WTC11 (cell line): ENCODE data around the gene NFIA. TPM values are rescaled to one million over a fixed set of nuclear protein-coding genes. Genes with fewer than 3 reads are reported as not detected.
A peak's percentile ranks its signal among the peaks of the same experiment; 100 is the strongest.

Experiments used
- ATAC-seq: fragments of 200-7000 bp; cut with Tn5 transposase; 2 replicates; pipeline ENCODE4 v1.10.0; 2021; ENCODE audit warnings: mild to moderate bottlenecking, moderate library complexity
- CTCF ChIA-PET: fragments of 300-600 bp; sonication (Branson Sonifier 250); formaldehyde crosslinking; loops from one replicate; lab custom pipeline; 2021; ENCODE audit warnings: antibody characterized with exemption; lab: Charles Lee
- POLR2A ChIA-PET: fragments of 350-600 bp; sonication (Branson Sonifier 250); formaldehyde crosslinking; loops from one replicate; lab custom pipeline; 2021; ENCODE audit warnings: antibody characterized with exemption; lab: Charles Lee
- DNase-seq: peaks from one replicate; pipeline ENCODE4 v3.0.0; 2021; ENCODE audit warnings: low spot score
- H3K27ac Mint-ChIP-seq: 2 replicates; pipeline ENCODE4 v1.8.0; 2021; ENCODE audit warnings: mixed read lengths
- H3K27me3 Mint-ChIP-seq: 2 replicates; pipeline ENCODE4 v1.8.0; 2021; ENCODE audit warnings: low read depth, mild to moderate bottlenecking, moderate library complexity, mixed read lengths
- H3K36me3 Mint-ChIP-seq: 2 replicates; pipeline ENCODE4 v1.8.0; 2021; ENCODE audit warnings: mixed read lengths
- H3K4me1 Mint-ChIP-seq: 2 replicates; pipeline ENCODE4 v1.8.0; 2022; ENCODE audit warnings: mixed read lengths
- H3K4me3 Mint-ChIP-seq: 2 replicates; pipeline ENCODE4 v1.8.0; 2021; ENCODE audit warnings: mild to moderate bottlenecking, moderate library complexity, mixed read lengths
- H3K9me3 Mint-ChIP-seq: 2 replicates; pipeline ENCODE4 v1.8.0; 2021; ENCODE audit warnings: mixed read lengths
- ATF2 ChIP-seq: sonication (generic); formaldehyde crosslinking; IDR thresholded peaks from 2 replicates; pipeline ENCODE4 v1.8.1; 2022; ENCODE audit warnings: low read depth, missing genetic modification reagents, borderline replicate concordance
- CBFB ChIP-seq: sonication (generic); formaldehyde crosslinking; IDR thresholded peaks from 2 replicates; pipeline ENCODE4 v1.8.1; 2022; ENCODE audit warnings: mild to moderate bottlenecking, low read depth, missing genetic modification reagents
- JAZF1 ChIP-seq: fragments of 250-450 bp; sonication (Bioruptor Pico); IDR thresholded peaks from 2 replicates; pipeline ENCODE4 v1.9.0; 2021; ENCODE audit warnings: moderate library complexity, mild to moderate bottlenecking, inconsistent platforms
- KAT7 ChIP-seq: sonication (generic); formaldehyde crosslinking; IDR thresholded peaks from 2 replicates; pipeline ENCODE4 v1.8.1; 2023; ENCODE audit warnings: missing genetic modification reagents, mild to moderate bottlenecking, borderline replicate concordance
- MLX ChIP-seq: sonication (generic); formaldehyde crosslinking; IDR thresholded peaks from 2 replicates; pipeline ENCODE4 v1.8.1; 2023; ENCODE audit warnings: mild to moderate bottlenecking, missing genetic modification reagents, moderate library complexity
- NFATC4 ChIP-seq: fragments of 250-450 bp; sonication (Bioruptor Pico); IDR thresholded peaks from 2 replicates; pipeline ENCODE4 v1.9.0; 2021; ENCODE audit warnings: mild to moderate bottlenecking
- NFYB ChIP-seq: sonication (generic); formaldehyde crosslinking; conservative IDR thresholded peaks from 2 replicates; pipeline ENCODE4 v1.8.0; 2022; ENCODE audit warnings: low read depth, missing genetic modification reagents
- RELA ChIP-seq: sonication (generic); formaldehyde crosslinking; IDR thresholded peaks from 2 replicates; pipeline ENCODE4 v1.8.1; 2022; ENCODE audit warnings: missing genetic modification reagents, mild to moderate bottlenecking, borderline replicate concordance
- RORB ChIP-seq: fragments of 250-450 bp; sonication (Bioruptor Pico); IDR thresholded peaks from 2 replicates; pipeline ENCODE4 v1.9.0; 2021; ENCODE audit warnings: mild to moderate bottlenecking
- TEAD1 ChIP-seq: sonication (generic); formaldehyde crosslinking; IDR thresholded peaks from 2 replicates; pipeline ENCODE4 v1.8.0; 2022; ENCODE audit warnings: mild to moderate bottlenecking, missing genetic modification reagents
- TEAD4 ChIP-seq: sonication (generic); formaldehyde crosslinking; IDR thresholded peaks from 2 replicates; pipeline ENCODE4 v1.8.0; 2022; ENCODE audit warnings: mild to moderate bottlenecking, missing genetic modification reagents
- ZBTB21 ChIP-seq: sonication (generic); formaldehyde crosslinking; IDR thresholded peaks from 2 replicates; pipeline ENCODE4 v1.8.1; 2023; ENCODE audit warnings: mild to moderate bottlenecking, missing genetic modification reagents, borderline replicate concordance
- ZNF121 ChIP-seq: sonication (generic); formaldehyde crosslinking; IDR thresholded peaks from 2 replicates; pipeline ENCODE4 v1.8.0; 2023; ENCODE audit warnings: missing genetic modification reagents
- ZNF232 ChIP-seq: sonication (generic); formaldehyde crosslinking; IDR thresholded peaks from 2 replicates; pipeline ENCODE4 v1.8.0; 2022; ENCODE audit warnings: mild to moderate bottlenecking, missing genetic modification reagents
- total RNA-seq: library from RNA; stranded (reverse); gene quantifications from 3 replicates; pipeline ENCODE4 v1.2.3, GENCODE V29; 2021
- TF ChIP-seq, protein P1 (sequence below): sonication (generic); formaldehyde crosslinking; IDR thresholded peaks from 2 replicates; pipeline ENCODE4 v1.8.1; 2023; ENCODE audit warnings: mild to moderate bottlenecking, missing genetic modification reagents, moderate library complexity
- TF ChIP-seq, protein P2 (sequence below): sonication (generic); formaldehyde crosslinking; IDR thresholded peaks from 2 replicates; pipeline ENCODE4 v1.8.1; 2022; ENCODE audit warnings: missing genetic modification reagents, borderline replicate concordance
- TF ChIP-seq, protein P3 (sequence below): sonication (generic); formaldehyde crosslinking; IDR thresholded peaks from 2 replicates; pipeline ENCODE4 v1.8.0; 2022; ENCODE audit warnings: mild to moderate bottlenecking, missing genetic modification reagents

The NFIA gene
- total RNA-seq, 1 experiment from 2014 or later = 16.7 TPM

- ATAC-seq (no peak), DNase-seq (no peak)
- CTCF ChIA-PET = no interaction called here
- TF ChIP-seq ZNF232 = no peak
- no peak for TF ChIP-seq RORB (CRISPR knock-in tag)
- TF ChIP-seq NFYB (CRISPR knock-in tag) = no peak
- no peak for TF ChIP-seq ZNF121
- TF ChIP-seq, protein P1, sequence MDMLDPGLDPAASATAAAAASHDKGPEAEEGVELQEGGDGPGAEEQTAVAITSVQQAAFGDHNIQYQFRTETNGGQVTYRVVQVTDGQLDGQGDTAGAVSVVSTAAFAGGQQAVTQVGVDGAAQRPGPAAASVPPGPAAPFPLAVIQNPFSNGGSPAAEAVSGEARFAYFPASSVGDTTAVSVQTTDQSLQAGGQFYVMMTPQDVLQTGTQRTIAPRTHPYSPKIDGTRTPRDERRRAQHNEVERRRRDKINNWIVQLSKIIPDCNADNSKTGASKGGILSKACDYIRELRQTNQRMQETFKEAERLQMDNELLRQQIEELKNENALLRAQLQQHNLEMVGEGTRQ (CRISPR knock-in tag) = no peak
- TF ChIP-seq TEAD1 (CRISPR knock-in tag) = no peak
- no peak for TF ChIP-seq MLX (CRISPR knock-in tag)
- POLR2A ChIA-PET = no interaction called here
- H3K4me3 Mint-ChIP-seq = no peak overlapping the region
- no peaks in the 10 kb centered on the region for H3K27me3 Mint-ChIP-seq
- H3K36me3 Mint-ChIP-seq = peaks cover 13% of the 10 kb centered on the region
- H3K27ac Mint-ChIP-seq = peak overlapping the region; percentile 52
- H3K9me3 Mint-ChIP-seq = peaks cover 15% of the 10 kb centered on the region
- H3K4me1 Mint-ChIP-seq = peaks cover 64% of the 10 kb centered on the region
These were observed 161.8 kb downstream of the NFIA start for GRCh38 chr1:61244114-61244513.

GRCh38 chr1:61245696-61246400 is 163.5 kb downstream of the NFIA start:
- Mint-ChIP-seq H3K36me3 (peaks cover 15% of the 10 kb centered on the region), H3K27ac (no peak overlapping the region), H3K27me3 (no peaks in the 10 kb centered on the region), H3K4me3 (no peak overlapping the region), H3K4me1 (peaks cover 66% of the 10 kb centered on the region), H3K9me3 (peaks cover 15% of the 10 kb centered on the region)
- no peak for TF ChIP-seq RELA
- TF ChIP-seq, protein P2, sequence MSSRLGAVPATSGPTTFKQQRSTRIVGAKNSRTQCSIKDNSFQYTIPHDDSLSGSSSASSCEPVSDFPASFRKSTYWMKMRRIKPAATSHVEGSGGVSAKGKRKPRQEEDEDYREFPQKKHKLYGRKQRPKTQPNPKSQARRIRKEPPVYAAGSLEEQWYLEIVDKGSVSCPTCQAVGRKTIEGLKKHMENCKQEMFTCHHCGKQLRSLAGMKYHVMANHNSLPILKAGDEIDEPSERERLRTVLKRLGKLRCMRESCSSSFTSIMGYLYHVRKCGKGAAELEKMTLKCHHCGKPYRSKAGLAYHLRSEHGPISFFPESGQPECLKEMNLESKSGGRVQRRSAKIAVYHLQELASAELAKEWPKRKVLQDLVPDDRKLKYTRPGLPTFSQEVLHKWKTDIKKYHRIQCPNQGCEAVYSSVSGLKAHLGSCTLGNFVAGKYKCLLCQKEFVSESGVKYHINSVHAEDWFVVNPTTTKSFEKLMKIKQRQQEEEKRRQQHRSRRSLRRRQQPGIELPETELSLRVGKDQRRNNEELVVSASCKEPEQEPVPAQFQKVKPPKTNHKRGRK (CRISPR knock-in tag) = no peak
- no peak for TF ChIP-seq ATF2
- TF ChIP-seq ZBTB21 (CRISPR knock-in tag) = no peak
- TF ChIP-seq TEAD4 (CRISPR knock-in tag) = no peak
- no peak for TF ChIP-seq CBFB (CRISPR knock-in tag)
- TF ChIP-seq, protein P3, sequence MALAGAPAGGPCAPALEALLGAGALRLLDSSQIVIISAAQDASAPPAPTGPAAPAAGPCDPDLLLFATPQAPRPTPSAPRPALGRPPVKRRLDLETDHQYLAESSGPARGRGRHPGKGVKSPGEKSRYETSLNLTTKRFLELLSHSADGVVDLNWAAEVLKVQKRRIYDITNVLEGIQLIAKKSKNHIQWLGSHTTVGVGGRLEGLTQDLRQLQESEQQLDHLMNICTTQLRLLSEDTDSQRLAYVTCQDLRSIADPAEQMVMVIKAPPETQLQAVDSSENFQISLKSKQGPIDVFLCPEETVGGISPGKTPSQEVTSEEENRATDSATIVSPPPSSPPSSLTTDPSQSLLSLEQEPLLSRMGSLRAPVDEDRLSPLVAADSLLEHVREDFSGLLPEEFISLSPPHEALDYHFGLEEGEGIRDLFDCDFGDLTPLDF (CRISPR knock-in tag) = no peak
- no peak for TF ChIP-seq KAT7
- no peak for TF ChIP-seq NFATC4 (CRISPR knock-in tag)
- TF ChIP-seq JAZF1 (CRISPR knock-in tag) = no peak
- ChIA-PET POLR2A (no interaction called here), CTCF (interaction anchor here (0.5 kb wide), 1 partner anchor 38 kb away, joined by 3 read pairs; no protein-coding TSS in a partner anchor)
- no peak for DNase-seq
- no peak for ATAC-seq
